Measurements from ENCODE around the gene MEF2D. TPM values are rescaled to one million over a fixed set of nuclear protein-coding genes. Genes with fewer than 3 reads are reported as not detected.
A peak's percentile ranks its signal among the peaks of the same experiment; 100 is the strongest.

MEF2D gene
- total RNA-seq, 1 donor from 2014 or later = 4.9 TPM

- DNase-seq (ENCODE audit: low spot score in 2 of 2) = no peak
- no peak for FAIRE-seq
Observed at GRCh38 chr1:156417401-156418020, 83.1 kb downstream of the MEF2D start.

- FAIRE-seq (no peak), DNase-seq (ENCODE audit: low spot score in 2 of 2) (no peak)
Observed at GRCh38 chr1:156416993-156417392, 83.6 kb downstream of the MEF2D start.

- DNase-seq (ENCODE audit: low spot score in 2 of 2) (no peak), FAIRE-seq (no peak)
Observed at GRCh38 chr1:156414461-156415064, 86.0 kb downstream of the MEF2D start.

Small RNA genes within 50 kb of the gene (small RNA-seq; reads per million reads assigned to genes)
- gene MIR9-1 (0.66 reads per million, percentile 51 among the genes with 10 or more reads in this experiment), gene RF00019 (not detected)

Other genes starting within 250 kb of the MEF2D start
- gene SMG5, start 217.9 kb downstream of the MEF2D start, total RNA-seq = 27.3 TPM
- gene TMEM79, start 216.4 kb downstream of the MEF2D start, total RNA-seq = 0.41 TPM
- gene GLMP, start 205.1 kb downstream of the MEF2D start, total RNA-seq = 7.3 TPM
- gene VHLL, start 201.5 kb downstream of the MEF2D start, total RNA-seq = 0.82 TPM
- 355 TPM for gene CCT3, start 162.5 kb downstream of the MEF2D start, total RNA-seq
- gene TSACC, start 162.2 kb downstream of the MEF2D start, total RNA-seq = not detected
- gene RHBG, start 131.6 kb downstream of the MEF2D start, total RNA-seq = not detected
- gene IQGAP3, start 71.8 kb upstream of the MEF2D start, total RNA-seq = 1.2 TPM
- gene TTC24, start 78.9 kb upstream of the MEF2D start, total RNA-seq = not detected
- 34.6 TPM for gene NAXE, start 91.0 kb upstream of the MEF2D start, total RNA-seq
- gene GPATCH4, start 100.7 kb upstream of the MEF2D start, total RNA-seq = 5.7 TPM
- 0.41 TPM for gene HAPLN2, start 118.6 kb upstream of the MEF2D start, total RNA-seq
- gene BCAN, start 141.3 kb upstream of the MEF2D start, total RNA-seq = 52.2 TPM
- 43.2 TPM for gene NES, start 176.6 kb upstream of the MEF2D start, total RNA-seq
- gene CRABP2, start 204.8 kb upstream of the MEF2D start, total RNA-seq = 7.7 TPM
- 5.7 TPM for gene METTL25B, start 227.7 kb upstream of the MEF2D start, total RNA-seq
- 7.3 TPM for gene ISG20L2, start 228.0 kb upstream of the MEF2D start, total RNA-seq
- 14.7 TPM for gene MRPL24, start 240.3 kb upstream of the MEF2D start, total RNA-seq

All from frontal cortex (tissue), 4 donors.